GM12872 (cell line): ENCODE results near the gene EVX1.
A peak's percentile ranks its signal among the peaks of the same experiment; 100 is the strongest.

ENCODE experiments used
- TF ChIP-seq, protein P1 (sequence below): IDR thresholded peaks from 3 replicates; pipeline ENCODE4 v1.5.1; 2011; ENCODE audit warnings: low read depth, mild to moderate bottlenecking, low read length, moderate library complexity; ENCODE audit not compliant: insufficient read depth

EVX1 gene

DNA sequence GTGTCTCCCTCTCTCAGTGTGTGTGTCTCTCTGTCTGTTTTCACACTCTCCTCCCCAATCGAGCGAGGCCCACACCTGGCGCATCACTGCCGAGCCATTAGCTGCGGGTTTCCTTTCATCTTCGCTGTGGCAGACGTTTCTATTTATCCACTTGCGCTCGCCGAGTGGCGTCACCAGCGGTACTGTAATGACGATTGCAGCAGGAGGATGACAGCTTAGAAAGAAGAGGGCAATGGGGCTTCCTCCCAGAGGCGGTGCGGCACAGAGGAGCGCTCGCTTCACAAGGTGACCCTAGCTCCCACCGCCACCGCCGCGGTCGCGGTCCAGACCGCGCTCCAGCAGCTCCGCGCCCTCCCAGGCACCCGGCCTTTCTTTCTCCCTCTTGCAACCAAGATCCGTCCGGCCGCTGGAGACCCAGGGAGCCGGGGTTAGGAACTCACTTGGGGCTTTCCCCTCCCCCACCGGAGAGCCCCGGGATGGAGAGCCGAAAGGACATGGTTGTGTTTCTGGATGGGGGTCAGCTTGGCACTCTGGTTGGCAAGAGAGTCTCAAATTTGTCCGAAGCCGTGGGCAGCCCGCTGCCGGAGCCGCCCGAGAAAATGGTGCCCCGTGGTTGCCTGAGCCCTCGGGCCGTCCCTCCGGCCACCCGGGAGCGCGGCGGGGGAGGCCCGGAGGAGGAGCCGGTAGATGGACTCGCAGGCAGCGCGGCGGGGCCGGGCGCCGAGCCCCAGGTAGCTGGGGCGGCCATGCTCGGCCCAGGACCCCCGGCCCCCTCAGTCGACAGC lies at the start of gene EVX1:
TSS of gene EVX1 (plus strand) at position 248 of the 785 bp plus-strand sequence. CDS start at position 477, 229 bp downstream.
- TF ChIP-seq, protein P1, sequence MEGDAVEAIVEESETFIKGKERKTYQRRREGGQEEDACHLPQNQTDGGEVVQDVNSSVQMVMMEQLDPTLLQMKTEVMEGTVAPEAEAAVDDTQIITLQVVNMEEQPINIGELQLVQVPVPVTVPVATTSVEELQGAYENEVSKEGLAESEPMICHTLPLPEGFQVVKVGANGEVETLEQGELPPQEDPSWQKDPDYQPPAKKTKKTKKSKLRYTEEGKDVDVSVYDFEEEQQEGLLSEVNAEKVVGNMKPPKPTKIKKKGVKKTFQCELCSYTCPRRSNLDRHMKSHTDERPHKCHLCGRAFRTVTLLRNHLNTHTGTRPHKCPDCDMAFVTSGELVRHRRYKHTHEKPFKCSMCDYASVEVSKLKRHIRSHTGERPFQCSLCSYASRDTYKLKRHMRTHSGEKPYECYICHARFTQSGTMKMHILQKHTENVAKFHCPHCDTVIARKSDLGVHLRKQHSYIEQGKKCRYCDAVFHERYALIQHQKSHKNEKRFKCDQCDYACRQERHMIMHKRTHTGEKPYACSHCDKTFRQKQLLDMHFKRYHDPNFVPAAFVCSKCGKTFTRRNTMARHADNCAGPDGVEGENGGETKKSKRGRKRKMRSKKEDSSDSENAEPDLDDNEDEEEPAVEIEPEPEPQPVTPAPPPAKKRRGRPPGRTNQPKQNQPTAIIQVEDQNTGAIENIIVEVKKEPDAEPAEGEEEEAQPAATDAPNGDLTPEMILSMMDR = no peak

GRCh38 chr7:27193335-27194001 lies 49.1 kb upstream of the EVX1 start:
- TF ChIP-seq, protein P1 = no peak

DNA sequence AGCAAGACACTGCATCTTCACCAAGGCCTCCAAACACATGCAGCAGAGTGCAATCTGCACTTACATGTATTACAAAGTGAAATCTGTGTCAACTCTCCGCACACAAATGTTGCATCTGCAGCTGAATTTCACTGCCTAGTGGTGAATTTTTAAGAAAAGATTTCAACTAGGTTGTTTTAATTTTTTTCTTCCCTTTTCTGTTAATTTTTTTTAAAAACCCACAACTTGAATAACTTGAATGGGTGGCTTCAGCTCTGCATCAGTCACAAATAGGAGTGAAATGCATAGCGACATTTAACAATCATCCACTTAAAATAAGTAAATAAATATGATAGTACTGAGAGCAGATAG lies 48.6 kb upstream of the EVX1 start:
- TF ChIP-seq, protein P1 = no peak

DNA sequence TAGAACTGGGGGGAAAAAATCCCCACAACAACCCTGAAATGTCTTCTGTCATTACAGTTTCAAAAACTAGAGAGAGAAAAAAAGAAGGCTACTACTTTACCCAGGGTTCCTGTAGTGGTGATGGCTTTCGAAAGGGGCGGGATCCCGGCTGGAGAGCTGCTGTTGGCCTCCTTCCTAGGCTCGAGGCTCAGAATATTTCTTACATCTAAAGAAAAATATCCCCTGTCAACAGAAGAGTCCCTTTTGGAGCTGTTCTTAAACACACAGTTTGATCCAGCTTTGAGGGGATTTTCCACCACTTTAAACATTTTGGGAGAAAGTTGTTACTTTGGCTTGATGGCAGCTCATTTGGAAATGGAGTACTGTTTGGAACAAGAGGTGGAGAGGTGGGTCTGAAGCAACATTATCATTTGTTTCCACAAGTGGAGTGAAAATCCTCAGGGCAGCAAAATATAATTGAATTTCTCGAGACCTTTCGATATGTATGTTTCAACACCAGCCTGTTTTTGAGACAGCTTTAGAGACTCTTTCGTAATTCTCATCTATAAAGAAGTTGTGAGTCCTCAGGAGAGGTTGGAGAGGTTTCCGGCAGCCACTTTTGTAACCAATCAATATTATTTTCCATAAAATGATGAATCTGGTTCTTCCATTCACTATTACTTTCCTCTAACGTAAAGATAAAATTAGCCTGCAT lies 47.8 kb upstream of the EVX1 start:
- TF ChIP-seq, protein P1 = no peak

DNA sequence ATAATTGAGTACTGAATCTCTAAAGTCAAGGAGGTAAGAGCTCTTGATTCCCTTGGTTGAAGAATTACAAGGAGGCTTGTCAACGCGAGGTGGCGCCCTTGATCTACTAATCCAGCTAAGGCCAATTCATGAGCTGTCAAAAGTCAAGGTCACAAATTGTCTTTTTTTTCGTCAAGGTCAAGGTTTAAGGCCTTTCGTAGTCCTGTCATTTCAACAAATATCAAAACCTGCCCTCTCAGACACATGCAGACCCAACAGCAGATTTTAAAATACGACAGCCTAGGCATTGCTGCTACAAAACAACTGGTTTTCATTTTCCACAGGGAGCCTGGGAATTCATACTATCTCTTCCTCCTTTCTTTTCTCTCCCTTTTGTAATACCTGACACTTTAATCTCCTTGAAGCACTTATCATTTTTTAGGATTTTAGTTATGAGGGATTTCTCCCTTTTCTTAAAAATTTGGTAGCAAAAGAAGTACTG lies 46.3 kb upstream of the EVX1 start:
- TF ChIP-seq, protein P1 = peak; percentile 79

GRCh38 chr7:27197137-27198042 lies 45.2 kb upstream of the EVX1 start:
- TF ChIP-seq, protein P1 = no peak
